Keratinocyte (primary cell): Measurements from ENCODE around the gene PRKCA. TPM values are rescaled to one million over a fixed set of nuclear protein-coding genes. Genes with fewer than 3 reads are reported as not detected.

ENCODE experiments used
- DNase-seq: peaks from one replicate; pipeline ENCODE4 v3.0.0-alpha.2; 2011; ENCODE audit warnings: low read depth, missing footprints, low spot score
- FAIRE-seq: peaks from 2 replicates; lab custom pipeline; 2011; peaks lifted over from hg19 to GRCh38; lab: Jason Lieb, UNC
- H2AFZ ChIP-seq: 2 replicates; pipeline ENCODE4 v1.6.0; 2012; ENCODE audit warnings: low read length, control low read depth, inconsistent platforms; ENCODE audit not compliant: control insufficient read depth
- H3K27ac ChIP-seq: 2 replicates; pipeline ENCODE4 v1.5.1; 2011; ENCODE audit warnings: low read length; ENCODE audit not compliant: control insufficient read depth, insufficient read depth
- H3K27me3 ChIP-seq: 3 replicates; pipeline ENCODE4 v1.6.0; 2011; ENCODE audit warnings: low read length; ENCODE audit not compliant: control insufficient read depth, insufficient read depth; ENCODE audit errors: extremely low read depth
- H3K36me3 ChIP-seq, 2 experiments: 2 replicates in 1 of 2; 3 replicates in 1 of 2; pipeline ENCODE4 v1.5.1; 2011; ENCODE audit warnings: low read length in 2 of 2, mild to moderate bottlenecking in 1 of 2; ENCODE audit not compliant: control insufficient read depth in 2 of 2, insufficient read depth in 2 of 2; ENCODE audit errors: extremely low read depth in 1 of 2
- H3K4me1 ChIP-seq: 3 replicates; pipeline ENCODE4 v1.5.1; 2011; ENCODE audit warnings: low read length; ENCODE audit not compliant: control insufficient read depth, insufficient read depth; ENCODE audit errors: extremely low read depth
- H3K4me2 ChIP-seq: 3 replicates; pipeline ENCODE4 v1.6.0; 2011; ENCODE audit warnings: low read depth, low read length; ENCODE audit not compliant: control insufficient read depth, insufficient read depth; ENCODE audit errors: extremely low read depth
- H3K4me3 ChIP-seq, 3 experiments: fragments of 200-600 bp in 1 of 3; sonication (generic) in 1 of 3; 2 replicates in 2 of 3; 3 replicates in 1 of 3; pipeline ENCODE4 v1.5.1; 2011 to 2016; ENCODE audit warnings: low read length in 3 of 3, mild to moderate bottlenecking in 3 of 3, control low read depth in 2 of 3, inconsistent platforms in 1 of 3, low read depth in 1 of 3, mixed read lengths in 1 of 3, mixed run types in 1 of 3, moderate library complexity in 1 of 3; ENCODE audit not compliant: control insufficient read depth in 2 of 3, insufficient read depth in 2 of 3; ENCODE audit errors: extremely low read depth in 1 of 3
- H3K79me2 ChIP-seq: 2 replicates; pipeline ENCODE4 v1.6.0; 2012; ENCODE audit warnings: low read length; ENCODE audit not compliant: control insufficient read depth, insufficient read depth
- H3K9ac ChIP-seq: 3 replicates; pipeline ENCODE4 v1.6.0; 2011; ENCODE audit warnings: low read length; ENCODE audit not compliant: control insufficient read depth, insufficient read depth; ENCODE audit errors: extremely low read depth
- H3K9me1 ChIP-seq: 3 replicates; pipeline ENCODE4 v1.6.0; 2011; ENCODE audit warnings: low read length; ENCODE audit not compliant: control insufficient read depth, insufficient read depth; ENCODE audit errors: extremely low read depth
- H3K9me3 ChIP-seq: 2 replicates; pipeline ENCODE4 v1.5.1; 2012; ENCODE audit warnings: low read depth, low read length; ENCODE audit not compliant: control insufficient read depth
- H4K20me1 ChIP-seq: 3 replicates; pipeline ENCODE4 v1.6.0; 2011; ENCODE audit warnings: low read length; ENCODE audit not compliant: control insufficient read depth, insufficient read depth; ENCODE audit errors: extremely low read depth
- CTCF ChIP-seq, 3 experiments: IDR thresholded peaks in 1 of 3; conservative IDR thresholded peaks in 1 of 3; optimal IDR thresholded peaks in 1 of 3; 2 replicates in 2 of 3; 3 replicates in 1 of 3; pipeline versions ENCODE3 to v1.5.1; 2011; ENCODE audit warnings: low read length in 3 of 3, mild to moderate bottlenecking in 3 of 3, moderate library complexity in 2 of 3, control low read depth in 1 of 3, inconsistent platforms in 1 of 3; ENCODE audit not compliant: insufficient read depth in 2 of 3; ENCODE audit errors: extremely low read depth in 1 of 3
- EZH2 ChIP-seq: IDR thresholded peaks from one replicate; pipeline ENCODE4 v1.6.1; 2012; ENCODE audit warnings: inconsistent platforms, mild to moderate bottlenecking, low read length, moderate library complexity
- dilution Hi-C: fragments of 300-500 bp; cut with MboI; formaldehyde crosslinking; loops from one replicate; pipeline ENCODE4 v1.7.0; 2020; ENCODE audit warnings: low sequenced_read_pairs; ENCODE audit not compliant: extremely low pct_ligation_motif_present
- polyA plus RNA-seq, 5 experiments: library from polyadenylated mRNA; depleted of rRNA in 3 of 5; stranded (reverse) in 3 of 5; stranded (forward) in 1 of 5; unstranded in 1 of 5; fragments of >200 nt; gene quantifications; 1 replicate in 1 of 5; 2 replicates in 3 of 5; 3 replicates in 1 of 5; pipeline versions ENCODE4 v1.2.1 to v1.2.3, GENCODE V29; 2011 to 2012; ENCODE audit warnings: missing spikeins in 2 of 5, low read depth in 1 of 5, low replicate concordance in 1 of 5

The PRKCA gene
- polyA plus RNA-seq, 1 donor (not counting 4 experiments of a cell fraction or from before 2014, with no cell fraction given), result 3.6 TPM

- Histone ChIP-seq H3K4me3 (no peak overlapping the region), H3K9me3 (no peaks in the 10 kb centered on the region), H3K4me1 (no peaks in the 10 kb centered on the region), H3K36me3 (no peaks in the 10 kb centered on the region), H2AFZ (no peak overlapping the region), H4K20me1 (no peaks in the 10 kb centered on the region), H3K79me2 (no peaks in the 10 kb centered on the region), H3K9me1 (no peaks in the 10 kb centered on the region), H3K4me2 (no peak overlapping the region), H3K9ac (no peak overlapping the region), H3K27me3 (no peaks in the 10 kb centered on the region), H3K27ac (no peak overlapping the region)
- DNase-seq, result no peak
- TF ChIP-seq EZH2 (no peak), CTCF (optimal IDR thresholded peaks at IDR 0.05 in 1 of 3, IDR thresholded peaks at IDR 0.05 in 1 of 3, conservative IDR thresholded peaks at IDR 0.05 in 1 of 3; ENCODE audit: extremely low read depth in 1 of 3, insufficient read depth in 2 of 3, low read length in 3 of 3) (no peak)
- FAIRE-seq, result no peak
- dilution Hi-C loops, result no loop called here
These were observed 72.7 kb downstream of the PRKCA start for GRCh38 chr17:66375121-66375520.

GRCh38 chr17:66378296-66378695, 75.9 kb downstream of the PRKCA start:
- no peak overlapping the region for H2AFZ ChIP-seq
- no peaks in the 10 kb centered on the region for H3K4me1 ChIP-seq
- H3K9ac ChIP-seq, result no peak overlapping the region
- H3K9me3 ChIP-seq, result no peaks in the 10 kb centered on the region
- dilution Hi-C loops, result no loop called here
- H3K9me1 ChIP-seq, result no peaks in the 10 kb centered on the region
- no peak for DNase-seq
- TF ChIP-seq CTCF (optimal IDR thresholded peaks at IDR 0.05 in 1 of 3, IDR thresholded peaks at IDR 0.05 in 1 of 3, conservative IDR thresholded peaks at IDR 0.05 in 1 of 3; ENCODE audit: extremely low read depth in 1 of 3, insufficient read depth in 2 of 3, low read length in 3 of 3), result no peak
- TF ChIP-seq EZH2, result no peak
- no peaks in the 10 kb centered on the region for H3K36me3 ChIP-seq
- H3K4me3 ChIP-seq, result no peak overlapping the region
- H3K4me2 ChIP-seq, result no peak overlapping the region
- no peaks in the 10 kb centered on the region for H3K27me3 ChIP-seq
- no peak overlapping the region for H3K27ac ChIP-seq
- no peaks in the 10 kb centered on the region for H4K20me1 ChIP-seq
- H3K79me2 ChIP-seq, result no peaks in the 10 kb centered on the region
- FAIRE-seq, result no peak
